PFSK-1 (cell line): ENCODE data around the gene TBC1D2.

Experiments
- REST ChIP-seq, 2 experiments: IDR thresholded peaks; 2 replicates each; pipeline versions ENCODE4 v1.6.1 to v1.8.0; 2011 to 2012; ENCODE audit warnings: low read depth in 2 of 2, low read length in 2 of 2, control low read depth in 1 of 2, inconsistent platforms in 1 of 2, mild to moderate bottlenecking in 1 of 2, moderate library complexity in 1 of 2; ENCODE audit not compliant: insufficient read depth in 1 of 2
- TAF1 ChIP-seq: IDR thresholded peaks from 2 replicates; pipeline ENCODE4 v1.6.1; 2012; ENCODE audit warnings: low read length, control low read depth, borderline replicate concordance; ENCODE audit not compliant: insufficient read depth

- TF ChIP-seq TAF1 (no peak), REST (IDR thresholded peaks at IDR 0.05; ENCODE audit: insufficient read depth in 1 of 2, low read depth in 2 of 2, low read length in 2 of 2) (no peak)
These were observed 53.2 kb downstream of the TBC1D2 start for GRCh38 chr9:98202252-98202651.
